DND-41 (cell line): ENCODE results near the gene TCHH.

Source experiments
- CTCF ChIP-seq: IDR thresholded peaks from 2 replicates; pipeline ENCODE4 v1.5.1; 2012; ENCODE audit warnings: borderline replicate concordance, low read length, moderate library complexity, mild to moderate bottlenecking; ENCODE audit not compliant: poor library complexity, severe bottlenecking; ENCODE audit errors: extremely low read depth
- EZH2 ChIP-seq: IDR thresholded peaks from 3 replicates; pipeline ENCODE4 v1.6.1; 2012; ENCODE audit warnings: borderline replicate concordance, low read depth, mild to moderate bottlenecking, moderate library complexity, low read length, inconsistent platforms; ENCODE audit not compliant: severe bottlenecking

GRCh38 chr1:152104854-152105253, 10.4 kb downstream of the TCHH start:
- TF ChIP-seq CTCF: no peak
- TF ChIP-seq EZH2: no peak
